ENCODE data around the gene KCNF1. TPM values are rescaled to one million over a fixed set of nuclear protein-coding genes. Genes with fewer than 3 reads are reported as not detected.

KCNF1 gene
- total RNA-seq, 1 experiment from 2014 or later: 0.52 TPM

DNA sequence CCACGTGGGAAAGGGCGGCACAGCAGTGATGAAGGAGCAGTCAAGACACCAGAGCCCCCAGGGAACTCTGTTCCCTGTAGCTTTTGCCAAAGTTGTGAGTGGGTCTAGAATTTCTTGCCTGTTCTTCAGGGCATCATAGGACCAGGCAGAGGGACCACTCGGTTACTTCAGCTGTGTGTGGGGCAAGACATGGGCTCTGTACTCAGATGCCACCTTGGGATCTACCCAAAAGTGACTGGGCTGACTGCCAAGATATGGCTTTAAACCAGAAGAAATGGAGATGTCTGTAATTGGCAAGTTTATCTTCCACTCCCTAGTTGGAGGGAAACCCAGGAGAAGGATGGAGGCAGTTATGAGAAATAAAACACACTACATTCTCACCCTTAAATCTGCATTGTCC, 29.6 kb downstream of the KCNF1 start (continued):
- TF ChIP-seq, protein P1, sequence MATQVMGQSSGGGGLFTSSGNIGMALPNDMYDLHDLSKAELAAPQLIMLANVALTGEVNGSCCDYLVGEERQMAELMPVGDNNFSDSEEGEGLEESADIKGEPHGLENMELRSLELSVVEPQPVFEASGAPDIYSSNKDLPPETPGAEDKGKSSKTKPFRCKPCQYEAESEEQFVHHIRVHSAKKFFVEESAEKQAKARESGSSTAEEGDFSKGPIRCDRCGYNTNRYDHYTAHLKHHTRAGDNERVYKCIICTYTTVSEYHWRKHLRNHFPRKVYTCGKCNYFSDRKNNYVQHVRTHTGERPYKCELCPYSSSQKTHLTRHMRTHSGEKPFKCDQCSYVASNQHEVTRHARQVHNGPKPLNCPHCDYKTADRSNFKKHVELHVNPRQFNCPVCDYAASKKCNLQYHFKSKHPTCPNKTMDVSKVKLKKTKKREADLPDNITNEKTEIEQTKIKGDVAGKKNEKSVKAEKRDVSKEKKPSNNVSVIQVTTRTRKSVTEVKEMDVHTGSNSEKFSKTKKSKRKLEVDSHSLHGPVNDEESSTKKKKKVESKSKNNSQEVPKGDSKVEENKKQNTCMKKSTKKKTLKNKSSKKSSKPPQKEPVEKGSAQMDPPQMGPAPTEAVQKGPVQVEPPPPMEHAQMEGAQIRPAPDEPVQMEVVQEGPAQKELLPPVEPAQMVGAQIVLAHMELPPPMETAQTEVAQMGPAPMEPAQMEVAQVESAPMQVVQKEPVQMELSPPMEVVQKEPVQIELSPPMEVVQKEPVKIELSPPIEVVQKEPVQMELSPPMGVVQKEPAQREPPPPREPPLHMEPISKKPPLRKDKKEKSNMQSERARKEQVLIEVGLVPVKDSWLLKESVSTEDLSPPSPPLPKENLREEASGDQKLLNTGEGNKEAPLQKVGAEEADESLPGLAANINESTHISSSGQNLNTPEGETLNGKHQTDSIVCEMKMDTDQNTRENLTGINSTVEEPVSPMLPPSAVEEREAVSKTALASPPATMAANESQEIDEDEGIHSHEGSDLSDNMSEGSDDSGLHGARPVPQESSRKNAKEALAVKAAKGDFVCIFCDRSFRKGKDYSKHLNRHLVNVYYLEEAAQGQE (IDR thresholded peaks at IDR 0.05; ENCODE audit: low read depth): no peak
- TF ChIP-seq TCF7L2 (IDR thresholded peaks at IDR 0.05; ENCODE audit: borderline replicate concordance, extremely low read depth, insufficient read depth, insufficient read length): no peak
- TF ChIP-seq, protein P2, sequence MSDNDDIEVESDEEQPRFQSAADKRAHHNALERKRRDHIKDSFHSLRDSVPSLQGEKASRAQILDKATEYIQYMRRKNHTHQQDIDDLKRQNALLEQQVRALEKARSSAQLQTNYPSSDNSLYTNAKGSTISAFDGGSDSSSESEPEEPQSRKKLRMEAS (IDR thresholded peaks at IDR 0.05): no peak

DNA sequence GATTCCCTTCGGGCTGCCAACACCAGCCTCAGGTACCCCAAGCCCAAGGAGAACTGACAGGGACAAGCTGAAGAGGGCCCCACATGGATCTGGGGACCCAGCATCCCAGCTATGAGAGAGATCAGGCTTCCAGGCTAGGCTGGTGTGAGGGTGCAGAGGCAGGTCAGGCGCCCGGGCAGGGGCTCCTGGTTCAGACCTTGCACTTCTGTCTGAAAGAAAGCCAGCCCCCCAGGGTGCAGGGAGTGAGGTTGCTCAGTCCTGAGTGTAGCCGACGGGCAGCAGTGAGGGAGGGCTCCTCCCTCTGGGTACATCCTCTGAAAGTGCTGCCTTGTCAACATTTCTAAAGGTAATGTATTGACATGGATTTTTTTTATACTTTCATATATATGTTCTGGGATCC, 33.1 kb downstream of the KCNF1 start:
- Histone ChIP-seq H3K9me3 (ENCODE audit: control insufficient read depth in 1 of 2, insufficient read depth in 1 of 2, low read depth in 1 of 2, low read length in 2 of 2) (peaks cover 0 to 4% of the 10 kb centered on the region in 2 experiments; a peak in 1 of 4 replicates), H3K9me2 (ENCODE audit: insufficient read depth) (no peaks in the 10 kb centered on the region), H3K79me2 (ENCODE audit: insufficient read depth, low read length) (no peaks in the 10 kb centered on the region), H3K27me3 (ENCODE audit: insufficient read depth, low read length) (no peaks in the 10 kb centered on the region), H3K9ac (ENCODE audit: low read length) (no peak overlapping the region), H3K36me3 (ENCODE audit: control insufficient read depth in 1 of 2, insufficient read depth in 2 of 2, low read length in 2 of 2) (no peaks in the 10 kb centered on the region), H3K27ac (ENCODE audit: low read depth, low read length) (no peak overlapping the region), H4K20me1 (ENCODE audit: insufficient read depth) (no peaks in the 10 kb centered on the region), H3K4me2 (ENCODE audit: low read length) (no peak overlapping the region), H2AFZ (ENCODE audit: low read depth, low read length, poor library complexity, severe bottlenecking) (no peak overlapping the region), H3K4me1 (ENCODE audit: control insufficient read depth in 1 of 2, insufficient read depth in 2 of 2, low read length in 2 of 2) (no peaks in the 10 kb centered on the region; a peak in 1 of 4 replicates), H3K4me3 (replicated peaks in 1 of 2; ENCODE audit: low read depth in 1 of 2, low read length in 2 of 2) (no peak overlapping the region)
- ChIA-PET CTCF (no interaction called here), RAD21 (ENCODE audit: low non-redundant PET in 1 of 2, low total read pairs in 2 of 2, uncharacterized antibody in 2 of 2, unreplicated experiment in 2 of 2) (no interaction called here), POLR2A (no interaction called here)
- intact Hi-C loops (cut with micrococcal nuclease): no loop called here
- TF ChIP-seq EGR1 (IDR thresholded peaks at IDR 0.05; ENCODE audit: low read depth): no peak
- no peak for TF ChIP-seq CBX3 (IDR thresholded peaks at IDR 0.05; ENCODE audit: low read depth)
- no peak for TF ChIP-seq POLR2AphosphoS5 (IDR thresholded peaks at IDR 0.05; ENCODE audit: low read depth, low read length)
- no peak for TF ChIP-seq EZH2phosphoT487 (IDR thresholded peaks at IDR 0.05; ENCODE audit: borderline replicate concordance)
- no peak for TF ChIP-seq JUND (IDR thresholded peaks at IDR 0.05)
- TF ChIP-seq FOSL1 (IDR thresholded peaks at IDR 0.05; ENCODE audit: low read depth): no peak
- TF ChIP-seq, protein P2 (IDR thresholded peaks at IDR 0.05): no peak
- TF ChIP-seq ZFX (IDR thresholded peaks at IDR 0.05): no peak
- TF ChIP-seq SP1 (IDR thresholded peaks at IDR 0.05; ENCODE audit: low read depth): no peak
- TF ChIP-seq ZNF274 (IDR thresholded peaks at IDR 0.05; ENCODE audit: low read depth, low read length): no peak
- ATAC-seq: no peak
- no TSS peak for BruUV-seq (replicated peaks)
- DNase-seq (ENCODE audit: low read depth, low spot score): no peak

Data from HCT116 (cell line).